Hematopoietic multipotent progenitor cell treated with erythropoietin and hydrocortisone succinate and interleukin-3 and kit ligand, for 17 days (in vitro differentiated cells): Measurements from ENCODE around the gene ARID3B.

Experiments
- DNase-seq: peaks from one replicate; pipeline ENCODE4 v3.0.0-alpha.2; 2015; ENCODE audit warnings: low spot score

Gene ARID3B

DNA sequence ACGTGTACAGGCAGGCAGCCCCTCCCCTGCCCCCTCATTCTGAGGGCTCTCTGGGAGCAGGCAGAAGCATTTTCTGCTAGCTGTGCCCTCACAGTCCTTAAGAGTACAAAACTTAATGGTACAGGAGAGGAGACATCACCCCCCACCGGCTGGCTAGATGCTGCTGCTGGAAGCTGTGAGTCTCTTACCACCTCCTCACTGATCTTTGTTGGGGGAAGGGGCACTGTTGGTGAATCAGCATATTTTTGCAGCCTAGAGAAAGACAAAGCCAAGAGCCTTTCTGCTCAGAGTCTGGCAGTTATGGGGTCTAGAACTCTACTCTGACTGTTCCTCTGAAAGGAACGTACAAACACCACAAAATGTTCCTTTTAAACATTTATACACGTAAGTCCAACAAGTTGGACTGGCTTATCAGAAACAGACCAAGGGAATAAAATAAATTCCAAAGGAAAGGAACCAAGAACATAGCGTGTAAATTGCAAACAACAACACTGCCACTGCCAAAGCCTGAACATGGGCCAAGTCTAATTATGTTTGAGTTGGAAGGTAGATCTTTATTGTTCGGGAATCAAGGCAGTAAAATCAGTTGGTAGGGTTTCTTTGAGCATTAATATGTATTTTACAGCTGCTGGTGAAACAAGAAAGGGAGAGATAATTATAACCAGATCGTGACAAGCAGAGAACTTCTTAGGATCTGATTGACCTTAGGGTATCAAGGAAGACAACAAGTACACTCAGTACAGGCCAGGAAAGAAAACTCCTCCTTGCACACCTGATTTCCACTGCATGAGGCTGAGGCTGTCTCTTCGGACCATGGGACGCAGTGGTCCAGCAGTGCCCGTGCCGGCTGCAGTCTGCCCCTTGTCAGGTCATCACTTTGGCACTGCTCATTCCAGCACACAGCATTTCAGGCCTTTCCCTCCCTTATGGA is 102.0 kb downstream of the ARID3B start:
- DNase-seq: no peak

DNA sequence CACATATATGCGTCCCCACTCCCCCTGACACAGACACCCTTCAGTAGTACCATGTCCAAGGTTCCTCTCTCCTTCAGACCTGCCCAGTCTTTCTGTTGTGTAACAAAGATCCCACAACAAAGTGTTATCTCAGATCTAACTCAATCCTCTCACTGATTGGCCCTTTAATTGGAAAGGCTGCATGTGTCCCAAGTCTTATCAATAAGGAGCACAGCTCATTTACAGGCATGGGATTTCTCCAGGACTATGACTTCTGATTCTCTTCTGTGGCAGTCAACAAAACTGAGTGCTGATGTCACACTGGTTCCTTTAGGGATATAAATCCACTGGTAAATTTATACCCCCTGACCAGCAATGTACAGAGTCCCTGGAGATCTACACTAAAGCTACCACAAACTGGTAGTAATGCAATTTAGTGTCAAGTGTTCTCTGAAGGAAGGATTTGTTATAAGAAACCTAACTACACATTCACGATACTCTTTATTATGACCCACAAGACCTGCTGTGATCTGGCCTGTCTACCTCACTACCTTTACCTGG is 102.7 kb downstream of the ARID3B start:
- DNase-seq: no peak

DNA sequence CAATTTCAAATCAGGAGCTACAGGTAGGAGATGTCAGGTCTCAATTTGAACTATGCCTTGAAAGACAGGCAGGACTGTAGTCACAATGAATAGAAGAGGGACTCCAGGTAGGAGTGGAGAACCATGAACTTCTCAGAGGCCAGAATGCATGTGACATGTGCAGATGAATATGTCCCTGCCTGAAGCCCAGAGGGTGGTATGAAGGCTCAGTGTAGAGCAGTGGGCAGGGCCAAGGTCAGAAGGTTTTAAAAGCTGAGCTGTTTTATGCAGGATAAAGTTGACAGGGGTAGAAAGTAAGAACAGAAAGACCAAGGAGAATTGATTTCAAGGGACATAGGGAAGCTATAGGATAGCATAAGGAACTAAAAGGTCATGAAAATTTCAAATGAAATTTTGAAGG is 105.5 kb downstream of the ARID3B start:
- no peak for DNase-seq
